HPDE6-E6E7 (cell line): ENCODE results near the gene ST6GALNAC4.
"Not testable (repeated sequence)": the region's sequence is repeated elsewhere in the genome, so short reads cannot be mapped to it uniquely, and the experiment has no call there.

Experiments used
- DNase-seq: peaks from one replicate; pipeline ENCODE4 v3.0.0; 2011; ENCODE audit warnings: missing footprints; ENCODE audit errors: extremely low spot score

The ST6GALNAC4 gene

GRCh38 chr9:127872369-127873222 is 44.2 kb downstream of the ST6GALNAC4 start:
- no peak for DNase-seq

DNA sequence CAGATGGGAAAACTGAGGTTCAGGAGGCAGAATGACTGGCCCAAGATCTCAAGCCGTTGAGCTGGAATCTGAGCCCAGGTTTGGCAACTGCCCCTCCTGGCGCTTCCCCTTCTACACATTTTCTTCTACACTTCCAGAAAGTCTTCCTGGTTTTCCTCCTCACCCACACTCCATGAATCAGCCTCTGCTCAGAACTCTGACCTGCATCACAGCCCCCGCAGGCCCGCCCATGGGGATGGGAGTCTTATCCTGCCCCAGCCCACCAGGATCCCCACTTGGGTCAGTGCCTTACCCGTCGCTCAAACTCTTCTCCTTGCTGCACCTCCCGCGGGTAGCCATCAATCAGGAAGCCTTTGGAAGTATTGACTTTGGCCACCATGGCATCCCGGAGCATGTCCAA is 45.3 kb downstream of the ST6GALNAC4 start:
- no peak for DNase-seq

GRCh38 chr9:127870887-127871286 is 46.0 kb downstream of the ST6GALNAC4 start:
- no peak for DNase-seq

DNA sequence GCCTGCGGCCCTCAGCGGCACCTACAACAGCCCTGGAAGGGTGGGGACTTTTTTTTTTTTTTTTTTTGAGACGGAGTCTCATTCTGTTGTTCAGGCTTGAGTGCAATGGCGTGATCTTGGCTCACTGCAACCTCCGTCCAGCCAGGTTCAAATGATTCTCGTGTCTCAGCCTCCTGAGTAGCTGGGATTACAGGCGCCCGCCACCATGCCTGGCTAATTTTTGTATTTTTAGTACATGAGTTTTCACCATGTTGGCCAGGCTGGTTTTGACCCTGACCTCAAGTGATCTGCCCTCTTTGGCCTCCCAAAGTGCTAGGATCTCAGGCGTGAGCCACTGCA is 46.7 kb downstream of the ST6GALNAC4 start:
- DNase-seq = not testable (repeated sequence)

- DNase-seq = peak; percentile 93
Measured at GRCh38 chr9:127869310-127870152, 47.3 kb downstream of the ST6GALNAC4 start.

DNA sequence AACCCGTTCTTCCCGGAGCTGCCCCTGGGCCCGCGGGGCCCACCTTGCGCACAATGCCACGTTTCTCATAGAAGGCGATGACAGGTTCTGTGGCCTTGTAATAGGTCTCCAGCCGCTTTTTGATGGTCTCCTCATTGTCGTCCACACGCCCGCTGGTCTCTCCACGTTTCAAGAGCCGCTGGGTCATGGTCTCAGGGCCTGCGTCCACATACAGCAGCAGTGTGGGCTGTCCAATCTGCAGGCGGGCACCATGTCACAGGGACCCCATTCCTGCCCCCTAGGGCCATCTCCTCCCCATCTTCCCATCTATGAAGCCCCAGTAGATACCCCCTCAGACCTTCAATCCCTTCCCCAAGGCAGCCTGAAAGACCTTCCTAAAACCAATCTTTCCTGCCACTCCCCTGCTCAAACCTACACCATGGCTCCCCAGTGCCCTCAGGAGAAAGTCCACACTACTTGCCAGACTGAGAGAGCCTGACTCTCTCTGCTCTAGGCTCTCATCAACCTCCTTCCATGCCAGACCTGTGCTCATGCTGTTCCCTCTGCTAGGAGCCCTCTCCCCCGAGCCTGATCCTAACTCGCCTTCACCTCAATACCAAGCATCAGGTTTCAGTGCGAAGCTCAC is 48.5 kb downstream of the ST6GALNAC4 start:
- no peak for DNase-seq

- no peak for DNase-seq
Measured at GRCh38 chr9:127867356-127868277, 49.2 kb downstream of the ST6GALNAC4 start.

DNA sequence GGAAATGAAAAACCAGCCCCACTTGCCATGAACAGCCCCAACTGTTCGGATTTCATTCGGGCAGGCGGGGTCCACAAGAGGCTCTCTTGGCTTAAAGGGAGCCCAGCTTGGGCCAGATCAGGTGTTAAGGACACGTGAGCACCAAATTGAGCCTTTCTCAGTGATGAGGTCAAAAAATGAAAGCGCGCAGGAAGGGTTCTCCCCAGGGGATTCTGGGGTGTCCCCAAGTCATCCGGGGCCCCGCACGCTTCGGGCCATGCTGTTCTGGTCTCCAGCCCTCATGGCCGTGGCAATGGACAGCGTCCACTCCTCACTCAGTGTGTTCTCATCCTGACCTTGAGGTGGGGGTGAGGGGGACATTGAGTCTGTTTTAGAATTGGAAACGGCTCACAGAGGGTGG is 50.3 kb downstream of the ST6GALNAC4 start:
- no peak for DNase-seq

GRCh38 chr9:127865645-127866464 is 51.0 kb downstream of the ST6GALNAC4 start:
- DNase-seq = no peak

DNA sequence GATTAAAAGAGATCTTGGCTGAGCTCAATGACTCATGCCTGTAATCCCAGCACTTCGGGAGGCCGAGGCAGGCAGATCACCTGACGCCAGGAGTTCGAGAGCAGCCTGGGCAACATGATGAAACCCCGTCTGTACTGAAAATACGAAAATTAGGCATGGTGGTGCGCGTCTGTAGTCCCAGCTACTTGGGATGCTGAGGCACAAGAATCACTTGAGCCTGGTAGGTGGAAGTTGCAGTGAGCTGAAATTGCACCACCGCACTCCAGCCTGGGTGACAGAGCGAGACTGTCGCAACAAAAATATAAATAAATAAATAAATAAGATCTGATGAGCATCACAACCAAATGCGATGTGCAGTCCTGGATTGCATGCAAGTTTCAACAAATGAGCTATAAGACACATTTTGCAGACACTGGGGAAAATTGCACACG is 53.6 kb downstream of the ST6GALNAC4 start:
- DNase-seq = no peak

- DNase-seq = no peak
Measured at GRCh38 chr9:127862075-127863011, 54.5 kb downstream of the ST6GALNAC4 start.

DNA sequence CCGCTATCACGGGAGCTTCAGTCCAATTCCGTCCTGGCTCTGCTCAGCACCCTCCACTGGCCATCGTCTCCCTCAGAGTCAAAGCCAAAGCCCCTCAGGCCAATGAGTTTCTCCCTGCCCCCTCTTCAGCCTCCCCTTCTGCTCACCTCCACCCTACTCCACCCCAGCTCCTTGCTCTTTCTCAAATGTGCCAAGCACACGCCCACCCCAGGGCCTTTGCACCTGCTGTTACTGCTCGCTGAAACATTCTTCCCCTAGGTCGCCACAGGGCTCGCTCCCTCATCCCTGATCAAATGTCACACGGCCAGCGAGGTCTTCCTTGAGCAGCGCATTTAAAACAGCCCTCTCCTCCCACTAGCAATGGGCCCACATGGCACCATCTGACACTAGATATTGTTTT is 56.1 kb downstream of the ST6GALNAC4 start:
- DNase-seq = no peak

GRCh38 chr9:127860260-127860659 is 56.6 kb downstream of the ST6GALNAC4 start:
- DNase-seq = no peak

DNA sequence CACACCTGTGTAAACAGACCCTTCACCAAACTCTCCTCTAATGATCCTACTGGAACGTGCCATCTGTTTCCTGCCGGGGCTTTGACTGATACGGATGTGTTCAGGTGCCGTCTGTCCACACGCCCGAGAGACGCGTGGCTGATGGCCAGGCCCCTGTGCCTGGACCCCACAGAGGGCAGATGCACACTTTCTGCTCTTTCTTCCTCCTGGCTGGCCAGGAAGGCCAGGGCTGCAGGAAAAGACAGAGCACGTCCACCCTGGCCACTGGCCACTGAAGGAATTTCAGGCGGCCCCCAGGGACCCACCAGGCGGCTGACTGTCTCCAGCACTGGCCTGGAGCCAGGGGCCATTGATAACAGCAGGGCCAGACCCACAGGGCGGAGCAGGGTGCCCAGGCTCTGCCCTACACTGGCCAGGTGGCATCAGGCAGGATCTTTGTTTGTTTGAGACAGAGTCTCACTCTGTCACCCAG is 58.8 kb downstream of the ST6GALNAC4 start:
- DNase-seq = no peak
